Neural cell (in vitro differentiated cells): ENCODE results near the gene SULT1A1. TPM values are rescaled to one million over a fixed set of nuclear protein-coding genes. Genes with fewer than 3 reads are reported as not detected.

ENCODE experiments used
- H2AFZ ChIP-seq: fragments of 200-600, 300-800 bp; sonication (generic), shearing (Covaris generic); 2 replicates; pipeline ENCODE4 v1.6.0; 2014; ENCODE audit warnings: low read depth, mild to moderate bottlenecking, antibody characterized with exemption, low read length, moderate library complexity
- H3F3A ChIP-seq: fragments of 200-600 bp; shearing (Covaris generic); 2 replicates; pipeline ENCODE4 v1.6.1; 2016; ENCODE audit warnings: mild to moderate bottlenecking, moderate library complexity, mixed read lengths, antibody characterized with exemption, low read length; ENCODE audit not compliant: insufficient read depth, poor library complexity, severe bottlenecking
- H3K27ac ChIP-seq: fragments of 200-600, 300-800 bp; sonication (generic), shearing (Covaris generic); 2 replicates; pipeline ENCODE4 v1.5.1; 2014; ENCODE audit warnings: mild to moderate bottlenecking, low read length, moderate library complexity
- H3K27me3 ChIP-seq: fragments of 300-800, 200-600 bp; sonication (generic), shearing (Covaris generic); 2 replicates; pipeline ENCODE4 v1.6.0; 2014; ENCODE audit warnings: mild to moderate bottlenecking, low read depth, low read length, moderate library complexity; ENCODE audit not compliant: insufficient read depth
- H3K36me3 ChIP-seq: fragments of 300-800, 200-600 bp; sonication (generic), shearing (Covaris generic); 2 replicates; pipeline ENCODE4 v1.5.1; 2014; ENCODE audit warnings: mild to moderate bottlenecking, antibody characterized with exemption, low read length, moderate library complexity; ENCODE audit not compliant: insufficient read depth
- H3K4me2 ChIP-seq: fragments of 300-800, 200-600 bp; sonication (generic), shearing (Covaris generic); 2 replicates; pipeline ENCODE4 v1.6.0; 2014; ENCODE audit warnings: mild to moderate bottlenecking, low read length
- H3K4me3 ChIP-seq: fragments of 300-800, 200-600 bp; sonication (generic), shearing (Covaris generic); 2 replicates; pipeline ENCODE4 v1.5.1; 2014; ENCODE audit warnings: mild to moderate bottlenecking, low read length, moderate library complexity
- H3K79me2 ChIP-seq: fragments of 200-600 bp; shearing (Covaris generic); replicated peaks from 2 replicates; pipeline ENCODE4 v1.6.0; 2014; ENCODE audit warnings: mild to moderate bottlenecking, low read length, moderate library complexity; ENCODE audit not compliant: insufficient read depth
- H3K9ac ChIP-seq: fragments of 300-800, 200-600 bp; sonication (generic), shearing (Covaris generic); 2 replicates; pipeline ENCODE4 v1.6.1; 2016; ENCODE audit warnings: mild to moderate bottlenecking, low read length, mixed read lengths
- H3K9me2 ChIP-seq: fragments of 200-600 bp; shearing (Covaris generic); 2 replicates; pipeline ENCODE4 v1.6.1; 2016; ENCODE audit warnings: mild to moderate bottlenecking, low read length, mixed read lengths; ENCODE audit not compliant: insufficient read depth
- H3K9me3 ChIP-seq: fragments of 200-600, 300-800 bp; sonication (generic), shearing (Covaris generic); 2 replicates; pipeline ENCODE4 v1.6.1; 2016; ENCODE audit warnings: mild to moderate bottlenecking, mixed run types, low read length, moderate library complexity, mixed read lengths
- H4K20me1 ChIP-seq: fragments of 200-600 bp; shearing (Covaris generic); 2 replicates; pipeline ENCODE4 v1.6.1; 2016; ENCODE audit warnings: mild to moderate bottlenecking, mixed run types; ENCODE audit not compliant: insufficient read depth
- EP300 ChIP-seq: fragments of 450-650 bp; conservative IDR thresholded peaks from 2 replicates; pipeline ENCODE4 v1.6.1; 2014; ENCODE audit warnings: antibody characterized with exemption, mild to moderate bottlenecking, moderate library complexity; ENCODE audit not compliant: poor library complexity, severe bottlenecking
- EZH2 ChIP-seq: fragments of 200-600, 300-800 bp; shearing (Covaris generic), sonication (generic); IDR thresholded peaks from 2 replicates; pipeline ENCODE4 v1.6.1; 2014; ENCODE audit warnings: antibody characterized with exemption, low read length, borderline replicate concordance, mild to moderate bottlenecking; ENCODE audit not compliant: insufficient read depth, poor library complexity, severe bottlenecking
- MXI1 ChIP-seq: fragments of 450-650 bp; conservative IDR thresholded peaks from 2 replicates; pipeline ENCODE4 v1.6.1; 2014; ENCODE audit warnings: antibody characterized with exemption, mild to moderate bottlenecking; ENCODE audit not compliant: poor library complexity, severe bottlenecking
- RAD21 ChIP-seq: fragments of 450-650 bp; conservative IDR thresholded peaks from 2 replicates; pipeline ENCODE4 v1.6.1; 2014; ENCODE audit warnings: antibody characterized with exemption, mild to moderate bottlenecking, moderate library complexity
- SMC3 ChIP-seq: fragments of 450-650 bp; conservative IDR thresholded peaks from 2 replicates; pipeline ENCODE4 v1.6.1; 2014; ENCODE audit warnings: antibody characterized with exemption, mild to moderate bottlenecking, moderate library complexity; ENCODE audit not compliant: poor library complexity
- polyA plus RNA-seq: library from polyadenylated mRNA; depleted of rRNA; stranded (reverse); fragments of >200 nt; gene quantifications from 2 replicates; pipeline ENCODE4 v1.2.3, GENCODE V29; 2014
- TF ChIP-seq, protein P1 (sequence below): fragments of 450-650 bp; IDR thresholded peaks from 2 replicates; pipeline ENCODE4 v1.5.1; 2014; ENCODE audit warnings: antibody characterized with exemption, mild to moderate bottlenecking, moderate library complexity; ENCODE audit not compliant: poor library complexity, severe bottlenecking
- TF ChIP-seq, protein P2 (sequence below): IDR thresholded peaks from 2 replicates; pipeline ENCODE4 v1.6.1; 2012; ENCODE audit warnings: borderline replicate concordance

The SULT1A1 gene
- polyA plus RNA-seq, 1 donor from 2014 or later, result not detected

DNA sequence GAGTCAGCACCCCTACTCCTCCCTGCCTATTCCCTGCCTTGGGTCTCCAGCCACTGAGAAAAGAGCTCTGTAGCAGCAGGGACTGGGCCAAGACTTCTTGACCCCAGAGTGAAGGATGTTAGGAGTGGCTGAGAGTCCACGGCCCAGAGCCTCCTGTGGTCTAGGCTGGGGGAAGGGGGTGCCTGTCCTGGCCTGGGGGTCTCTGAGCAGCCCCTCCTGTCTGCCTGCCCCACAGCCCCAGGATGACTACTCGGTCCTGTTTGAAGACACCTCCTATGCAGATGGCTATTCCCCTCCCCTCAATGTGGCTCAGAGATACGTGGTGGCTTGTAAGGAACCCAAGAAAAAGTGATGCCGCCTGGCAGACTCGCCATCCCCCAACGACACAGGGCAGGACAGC lies 18.5 kb downstream of the SULT1A1 start:
- Histone ChIP-seq H3K79me2 (no peaks in the 10 kb centered on the region), H3K4me3 (no peak overlapping the region), H3K27me3 (no peaks in the 10 kb centered on the region), H3F3A (no peaks in the 10 kb centered on the region), H4K20me1 (no peaks in the 10 kb centered on the region), H3K9me2 (no peaks in the 10 kb centered on the region), H3K36me3 (no peaks in the 10 kb centered on the region), H3K9me3 (no peaks in the 10 kb centered on the region), H3K4me2 (no peak overlapping the region), H3K27ac (no peak overlapping the region), H3K9ac (no peak overlapping the region), H2AFZ (no peak overlapping the region)
- TF ChIP-seq, protein P1, sequence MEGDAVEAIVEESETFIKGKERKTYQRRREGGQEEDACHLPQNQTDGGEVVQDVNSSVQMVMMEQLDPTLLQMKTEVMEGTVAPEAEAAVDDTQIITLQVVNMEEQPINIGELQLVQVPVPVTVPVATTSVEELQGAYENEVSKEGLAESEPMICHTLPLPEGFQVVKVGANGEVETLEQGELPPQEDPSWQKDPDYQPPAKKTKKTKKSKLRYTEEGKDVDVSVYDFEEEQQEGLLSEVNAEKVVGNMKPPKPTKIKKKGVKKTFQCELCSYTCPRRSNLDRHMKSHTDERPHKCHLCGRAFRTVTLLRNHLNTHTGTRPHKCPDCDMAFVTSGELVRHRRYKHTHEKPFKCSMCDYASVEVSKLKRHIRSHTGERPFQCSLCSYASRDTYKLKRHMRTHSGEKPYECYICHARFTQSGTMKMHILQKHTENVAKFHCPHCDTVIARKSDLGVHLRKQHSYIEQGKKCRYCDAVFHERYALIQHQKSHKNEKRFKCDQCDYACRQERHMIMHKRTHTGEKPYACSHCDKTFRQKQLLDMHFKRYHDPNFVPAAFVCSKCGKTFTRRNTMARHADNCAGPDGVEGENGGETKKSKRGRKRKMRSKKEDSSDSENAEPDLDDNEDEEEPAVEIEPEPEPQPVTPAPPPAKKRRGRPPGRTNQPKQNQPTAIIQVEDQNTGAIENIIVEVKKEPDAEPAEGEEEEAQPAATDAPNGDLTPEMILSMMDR, result no peak
- no peak for TF ChIP-seq EP300
- no peak for TF ChIP-seq RAD21
- TF ChIP-seq EZH2, result no peak
- TF ChIP-seq, protein P2, sequence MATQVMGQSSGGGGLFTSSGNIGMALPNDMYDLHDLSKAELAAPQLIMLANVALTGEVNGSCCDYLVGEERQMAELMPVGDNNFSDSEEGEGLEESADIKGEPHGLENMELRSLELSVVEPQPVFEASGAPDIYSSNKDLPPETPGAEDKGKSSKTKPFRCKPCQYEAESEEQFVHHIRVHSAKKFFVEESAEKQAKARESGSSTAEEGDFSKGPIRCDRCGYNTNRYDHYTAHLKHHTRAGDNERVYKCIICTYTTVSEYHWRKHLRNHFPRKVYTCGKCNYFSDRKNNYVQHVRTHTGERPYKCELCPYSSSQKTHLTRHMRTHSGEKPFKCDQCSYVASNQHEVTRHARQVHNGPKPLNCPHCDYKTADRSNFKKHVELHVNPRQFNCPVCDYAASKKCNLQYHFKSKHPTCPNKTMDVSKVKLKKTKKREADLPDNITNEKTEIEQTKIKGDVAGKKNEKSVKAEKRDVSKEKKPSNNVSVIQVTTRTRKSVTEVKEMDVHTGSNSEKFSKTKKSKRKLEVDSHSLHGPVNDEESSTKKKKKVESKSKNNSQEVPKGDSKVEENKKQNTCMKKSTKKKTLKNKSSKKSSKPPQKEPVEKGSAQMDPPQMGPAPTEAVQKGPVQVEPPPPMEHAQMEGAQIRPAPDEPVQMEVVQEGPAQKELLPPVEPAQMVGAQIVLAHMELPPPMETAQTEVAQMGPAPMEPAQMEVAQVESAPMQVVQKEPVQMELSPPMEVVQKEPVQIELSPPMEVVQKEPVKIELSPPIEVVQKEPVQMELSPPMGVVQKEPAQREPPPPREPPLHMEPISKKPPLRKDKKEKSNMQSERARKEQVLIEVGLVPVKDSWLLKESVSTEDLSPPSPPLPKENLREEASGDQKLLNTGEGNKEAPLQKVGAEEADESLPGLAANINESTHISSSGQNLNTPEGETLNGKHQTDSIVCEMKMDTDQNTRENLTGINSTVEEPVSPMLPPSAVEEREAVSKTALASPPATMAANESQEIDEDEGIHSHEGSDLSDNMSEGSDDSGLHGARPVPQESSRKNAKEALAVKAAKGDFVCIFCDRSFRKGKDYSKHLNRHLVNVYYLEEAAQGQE, result no peak
- no peak for TF ChIP-seq SMC3
- TF ChIP-seq MXI1, result no peak

DNA sequence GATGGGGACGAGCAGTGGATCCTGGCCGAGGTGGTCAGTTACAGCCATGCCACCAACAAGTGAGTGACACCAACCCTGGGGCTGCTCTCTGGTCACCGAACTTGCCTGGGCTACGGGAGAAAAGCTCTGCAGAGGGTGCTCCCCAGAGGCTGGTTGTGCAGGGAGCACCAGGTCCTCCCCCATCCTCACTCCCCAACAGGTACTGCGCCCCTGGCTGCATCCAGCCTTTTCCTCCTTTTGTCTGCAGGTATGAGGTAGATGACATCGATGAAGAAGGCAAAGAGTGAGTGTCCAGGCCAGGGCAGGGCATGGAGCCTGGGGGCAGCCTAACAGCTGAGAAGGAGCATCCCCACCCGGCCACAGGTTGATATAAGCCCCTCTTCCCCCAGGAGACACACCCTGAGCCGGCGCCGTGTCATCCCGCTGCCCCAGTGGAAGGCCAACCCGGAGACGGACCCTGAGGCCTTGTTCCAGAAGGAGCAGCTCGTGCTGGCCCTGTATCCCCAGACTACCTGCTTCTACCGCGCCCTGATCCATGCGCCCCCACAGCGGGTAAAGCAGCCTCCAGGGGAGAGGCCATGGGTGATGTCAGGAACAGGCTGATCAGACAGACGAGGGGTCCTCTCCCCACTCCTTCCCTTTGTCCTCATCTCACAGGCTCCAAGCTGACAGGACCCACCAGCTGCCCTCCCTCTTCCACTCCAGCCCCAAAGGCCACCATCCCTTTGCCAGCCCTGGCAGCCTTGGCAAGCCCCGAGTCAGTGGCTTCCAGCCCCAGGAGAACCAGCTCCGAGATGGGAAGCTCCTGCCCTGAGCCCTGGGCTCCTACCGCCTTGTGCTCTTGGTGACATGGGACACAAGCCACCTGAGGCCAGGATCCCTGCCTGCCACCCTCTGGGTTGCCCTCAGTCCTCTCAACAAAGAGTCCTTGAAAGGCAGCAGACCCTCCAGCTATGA lies 19.2 kb downstream of the SULT1A1 start:
- Histone ChIP-seq H3K9ac (no peak overlapping the region), H3K36me3 (no peaks in the 10 kb centered on the region), H4K20me1 (no peaks in the 10 kb centered on the region), H3F3A (no peaks in the 10 kb centered on the region), H3K4me2 (no peak overlapping the region), H3K9me3 (no peaks in the 10 kb centered on the region), H2AFZ (no peak overlapping the region), H3K4me3 (no peak overlapping the region), H3K9me2 (no peaks in the 10 kb centered on the region), H3K27ac (no peak overlapping the region), H3K27me3 (no peaks in the 10 kb centered on the region), H3K79me2 (no peaks in the 10 kb centered on the region)
- TF ChIP-seq EZH2, result no peak
